HCT116 (cell line): Measurements from ENCODE around the gene GP2. TPM values are rescaled to one million over a fixed set of nuclear protein-coding genes. Genes with fewer than 3 reads are reported as not detected.

Experiments used
- ATAC-seq: fragments of 200-7000 bp; cut with Tn5 transposase; 2 replicates; pipeline ENCODE4 v1.9.1; 2020; ENCODE audit warnings: mild to moderate bottlenecking, moderate library complexity
- BruUV-seq: library from RNA; stranded (reverse); fragments of 400-500 nt; replicated peaks from 2 replicates; lab custom pipeline; 2021; lab: Mats Ljungman, UMichigan
- CTCF ChIA-PET: fragments of 300-600 bp; sonication (Branson Sonifier 250); formaldehyde crosslinking; loops from one replicate; lab custom pipeline; 2021; ENCODE audit warnings: antibody characterized with exemption; lab: Charles Lee
- POLR2A ChIA-PET: fragments of 300-600, 350-600 bp; sonication (Branson Sonifier 250); formaldehyde crosslinking; loops from one replicate; lab custom pipeline; 2021; ENCODE audit warnings: antibody characterized with exemption; lab: Charles Lee
- RAD21 ChIA-PET, 2 experiments: fragments of 300-600 bp; sonication (Branson Sonifier 250); formaldehyde crosslinking; loops; one replicate each; lab custom pipeline; 2023; ENCODE audit warnings: low total read pairs in 2 of 2; ENCODE audit not compliant: uncharacterized antibody in 2 of 2, unreplicated experiment in 2 of 2, low non-redundant PET in 1 of 2; lab: Charles Lee
- DNase-seq: peaks from one replicate; pipeline ENCODE4 v3.0.0-alpha.2; 2010; ENCODE audit warnings: low read depth, low spot score
- H2AFZ ChIP-seq: fragments of 200-600 bp; shearing (Covaris generic), sonication (generic); 2 replicates; pipeline ENCODE4 v1.6.1; 2017; ENCODE audit warnings: low read depth, mixed run types, mixed read lengths, antibody characterized with exemption, low read length; ENCODE audit not compliant: poor library complexity, severe bottlenecking
- H3K27ac ChIP-seq: 2 replicates; pipeline ENCODE4 v1.5.1; 2012; ENCODE audit warnings: low read depth, low read length
- H3K27me3 ChIP-seq: fragments of 200-600 bp; sonication (generic); 2 replicates; pipeline ENCODE4 v1.6.1; 2016; ENCODE audit warnings: mixed run types, low read length, mixed read lengths; ENCODE audit not compliant: insufficient read depth
- H3K36me3 ChIP-seq, 2 experiments: fragments of 200-500 bp in 1 of 2; fragments of 200-600 bp in 1 of 2; sonication (Bioruptor generic) in 1 of 2; sonication (generic) in 1 of 2; 2 replicates each; pipeline versions ENCODE4 v1.5.1 to v1.6.1; 2014 to 2016; ENCODE audit warnings: low read length in 2 of 2, inconsistent platforms in 1 of 2, mixed read lengths in 1 of 2, mixed run types in 1 of 2; ENCODE audit not compliant: insufficient read depth in 2 of 2, control insufficient read depth in 1 of 2
- H3K4me1 ChIP-seq, 2 experiments: fragments of 200-600 bp in 1 of 2; sonication (generic) in 1 of 2; 2 replicates each; pipeline versions ENCODE4 v1.5.1 to v1.6.1; 2012 to 2017; ENCODE audit warnings: low read length in 2 of 2, inconsistent platforms in 1 of 2, mild to moderate bottlenecking in 1 of 2, mixed read lengths in 1 of 2, mixed run types in 1 of 2, moderate library complexity in 1 of 2; ENCODE audit not compliant: insufficient read depth in 2 of 2, control insufficient read depth in 1 of 2
- H3K4me2 ChIP-seq: fragments of 200-600 bp; sonication (generic); 2 replicates; pipeline ENCODE4 v1.6.1; 2017; ENCODE audit warnings: mixed run types, low read length, mixed read lengths
- H3K4me3 ChIP-seq, 2 experiments: fragments of 200-600 bp in 1 of 2; sonication (generic) in 1 of 2; replicated peaks in 1 of 2; 2 replicates each; pipeline ENCODE4 v1.5.1; 2011 to 2016; ENCODE audit warnings: low read length in 2 of 2, control low read depth in 1 of 2, low read depth in 1 of 2, mild to moderate bottlenecking in 1 of 2, mixed read lengths in 1 of 2, mixed run types in 1 of 2
- H3K79me2 ChIP-seq: fragments of 200-600 bp; sonication (generic); 2 replicates; pipeline ENCODE4 v1.6.1; 2017; ENCODE audit warnings: mild to moderate bottlenecking, mixed run types, low read length, moderate library complexity, mixed read lengths; ENCODE audit not compliant: insufficient read depth
- H3K9ac ChIP-seq: fragments of 200-600 bp; sonication (generic); 2 replicates; pipeline ENCODE4 v1.6.1; 2016; ENCODE audit warnings: low read length, mixed read lengths
- H3K9me2 ChIP-seq: fragments of 200-600 bp; sonication (generic), shearing (Covaris generic); 2 replicates; pipeline ENCODE4 v1.6.1; 2017; ENCODE audit warnings: mixed run types, mild to moderate bottlenecking, moderate library complexity; ENCODE audit not compliant: insufficient read depth
- H3K9me3 ChIP-seq, 2 experiments: fragments of 200-500 bp in 1 of 2; fragments of 200-600 bp in 1 of 2; sonication (Bioruptor generic) in 1 of 2; sonication (generic) in 1 of 2; 2 replicates each; pipeline ENCODE4 v1.6.1; 2014 to 2017; ENCODE audit warnings: low read length in 2 of 2, mixed read lengths in 2 of 2, inconsistent platforms in 1 of 2, low read depth in 1 of 2, mild to moderate bottlenecking in 1 of 2, mixed run types in 1 of 2, moderate library complexity in 1 of 2; ENCODE audit not compliant: control insufficient read depth in 1 of 2, insufficient read depth in 1 of 2
- H4K20me1 ChIP-seq: fragments of 200-600 bp; sonication (generic), shearing (Covaris generic); 2 replicates; pipeline ENCODE4 v1.6.1; 2017; ENCODE audit warnings: mixed run types, mild to moderate bottlenecking, moderate library complexity; ENCODE audit not compliant: insufficient read depth
- CBX3 ChIP-seq: IDR thresholded peaks from 2 replicates; pipeline ENCODE4 v1.6.1; 2012; ENCODE audit warnings: low read depth
- CEBPB ChIP-seq: IDR thresholded peaks from 2 replicates; pipeline ENCODE4 v1.6.1; 2012; ENCODE audit warnings: low read depth
- EGR1 ChIP-seq: IDR thresholded peaks from 2 replicates; pipeline ENCODE4 v1.6.1; 2012; ENCODE audit warnings: low read depth
- ELF1 ChIP-seq: IDR thresholded peaks from 2 replicates; pipeline ENCODE4 v1.6.1; 2012; ENCODE audit warnings: low read depth, borderline replicate concordance
- EZH2 ChIP-seq: fragments of 200-600 bp; sonication (generic); IDR thresholded peaks from 2 replicates; pipeline ENCODE4 v1.6.1; 2017; ENCODE audit warnings: antibody characterized with exemption, mixed run types
- EZH2phosphoT487 ChIP-seq: fragments of 200-600 bp; IDR thresholded peaks from 2 replicates; pipeline ENCODE4 v1.6.1; 2018; ENCODE audit warnings: antibody characterized with exemption, borderline replicate concordance
- FOSL1 ChIP-seq: IDR thresholded peaks from 2 replicates; pipeline ENCODE4 v1.6.1; 2012; ENCODE audit warnings: low read depth
- MAX ChIP-seq: IDR thresholded peaks from 2 replicates; pipeline ENCODE4 v1.6.1; 2012
- POLR2A ChIP-seq: IDR thresholded peaks from 2 replicates; pipeline ENCODE4 v1.7.0; 2011; ENCODE audit warnings: borderline replicate concordance; ENCODE audit not compliant: insufficient read depth, insufficient read length; ENCODE audit errors: extremely low read depth
- POLR2AphosphoS5 ChIP-seq: IDR thresholded peaks from 2 replicates; pipeline ENCODE4 v1.6.1; 2011; ENCODE audit warnings: mild to moderate bottlenecking, low read depth, low read length, moderate library complexity
- RAD21 ChIP-seq: IDR thresholded peaks from 2 replicates; pipeline ENCODE4 v1.6.1; 2012; ENCODE audit warnings: low read depth, mild to moderate bottlenecking
- SP1 ChIP-seq: IDR thresholded peaks from 2 replicates; pipeline ENCODE4 v1.6.1; 2012; ENCODE audit warnings: low read depth
- SRF ChIP-seq: IDR thresholded peaks from 2 replicates; pipeline ENCODE4 v1.6.1; 2012; ENCODE audit warnings: low read depth
- TCF7L2 ChIP-seq: IDR thresholded peaks from 2 replicates; pipeline ENCODE4 v1.7.0; 2011; ENCODE audit warnings: borderline replicate concordance, inconsistent platforms; ENCODE audit not compliant: insufficient read depth, insufficient read length; ENCODE audit errors: extremely low read depth
- YY1 ChIP-seq: IDR thresholded peaks from 2 replicates; pipeline ENCODE4 v1.6.1; 2011; ENCODE audit warnings: low read length, low read depth, moderate library complexity, mild to moderate bottlenecking; ENCODE audit not compliant: insufficient replicate concordance; ENCODE audit errors: extremely low read depth
- ZFX ChIP-seq: fragments of 450-650 bp; IDR thresholded peaks from 2 replicates; pipeline ENCODE4 v1.6.1; 2017
- ZNF274 ChIP-seq: fragments of 200-500 bp; sonication (Bioruptor generic); IDR thresholded peaks from 2 replicates; pipeline ENCODE4 v1.6.1; 2014; ENCODE audit warnings: mild to moderate bottlenecking, low read depth, low read length, inconsistent platforms
- intact Hi-C: fragments of 100-400 bp; cut with micrococcal nuclease; formaldehyde crosslinking; loops from 2 replicates; pipeline ENCODE4 v1.10.0; 2022
- total RNA-seq: library from RNA; stranded (reverse); gene quantifications from one replicate; pipeline ENCODE4 v1.2.1, GENCODE V29; 2021; ENCODE audit not compliant: unreplicated experiment
- TF ChIP-seq, protein P1 (sequence below), 3 experiments: fragments of 200-600 bp in 1 of 3; sonication (generic) in 1 of 3; IDR thresholded peaks in 2 of 3; conservative IDR thresholded peaks in 1 of 3; 2 replicates each; pipeline ENCODE4 v1.5.1; 2012 to 2017; ENCODE audit warnings: low read depth in 2 of 3, low read length in 2 of 3, antibody characterized with exemption in 1 of 3, borderline replicate concordance in 1 of 3, control low read depth in 1 of 3, mild to moderate bottlenecking in 1 of 3, mixed read lengths in 1 of 3, mixed run types in 1 of 3, moderate library complexity in 1 of 3; ENCODE audit not compliant: insufficient read depth in 1 of 3
- TF ChIP-seq, protein P2 (sequence below): IDR thresholded peaks from 2 replicates; pipeline ENCODE4 v1.6.1; 2012; ENCODE audit warnings: low read depth
- TF ChIP-seq, protein P3 (sequence below): IDR thresholded peaks from 2 replicates; pipeline ENCODE4 v1.6.1; 2011; ENCODE audit warnings: mild to moderate bottlenecking, low read length, moderate library complexity; ENCODE audit not compliant: insufficient replicate concordance; ENCODE audit errors: extremely low read depth

The GP2 gene
- total RNA-seq, 1 experiment from 2014 or later: 8.7 TPM

DNA sequence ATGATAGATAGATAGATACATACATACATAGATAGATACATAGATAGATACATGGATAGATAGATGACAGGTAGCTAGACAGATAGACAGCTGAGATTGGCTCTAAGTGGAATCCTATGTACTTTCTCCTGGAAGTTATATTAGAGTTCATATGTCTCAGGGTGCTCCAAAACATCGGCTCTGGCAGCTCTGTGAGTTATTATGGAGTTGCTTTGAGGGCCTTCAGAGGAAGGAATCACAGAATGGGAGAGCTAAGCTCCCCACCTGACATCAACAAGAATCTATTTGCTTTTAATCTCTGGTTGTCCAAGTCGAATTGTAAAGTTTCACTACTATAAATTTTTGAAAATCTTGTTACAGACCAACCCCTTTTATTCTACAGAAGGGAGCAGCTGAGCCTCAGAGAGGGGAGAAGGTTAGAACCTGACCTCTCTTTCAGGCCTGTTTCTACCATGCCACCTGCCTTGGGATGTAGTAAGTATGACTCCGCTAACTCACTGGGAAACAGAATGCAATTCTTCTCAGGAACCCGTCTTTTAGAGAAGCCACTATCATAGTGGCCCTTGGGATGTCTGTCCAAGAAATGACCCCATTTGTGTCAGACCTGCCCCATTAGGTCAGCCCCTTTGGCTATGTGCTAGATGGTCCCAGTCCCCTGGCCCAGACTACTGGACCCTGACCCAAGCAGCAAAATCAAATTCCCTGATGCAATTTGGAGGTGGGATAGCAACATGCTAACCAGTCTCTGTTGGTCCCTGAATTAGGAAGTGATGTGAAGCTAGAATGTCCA, 18.3 kb downstream of the GP2 start:
- H3K79me2 ChIP-seq: no peaks in the 10 kb centered on the region
- POLR2A ChIA-PET: no interaction called here
- CTCF ChIA-PET: interaction anchor here (1.5 kb wide), 1 partner anchor 9 kb away, joined by 7 read pairs; no protein-coding TSS in a partner anchor
- no TSS peak for BruUV-seq
- H3K36me3 ChIP-seq: no peaks in the 10 kb centered on the region
- no peak overlapping the region for H3K4me3 ChIP-seq
- H3K4me2 ChIP-seq: no peak overlapping the region
- no peak overlapping the region for H3K27ac ChIP-seq
- TF ChIP-seq EGR1 (no peak), MAX (no peak), POLR2AphosphoS5 (no peak), POLR2A (no peak), YY1 (no peak), CBX3 (no peak), TCF7L2 (no peak), EZH2phosphoT487 (no peak), ZFX (no peak), EZH2 (no peak), ELF1 (no peak), CEBPB (no peak), ZNF274 (no peak), FOSL1 (no peak), RAD21 (no peak), SRF (no peak), SP1 (no peak)
- TF ChIP-seq, protein P1, sequence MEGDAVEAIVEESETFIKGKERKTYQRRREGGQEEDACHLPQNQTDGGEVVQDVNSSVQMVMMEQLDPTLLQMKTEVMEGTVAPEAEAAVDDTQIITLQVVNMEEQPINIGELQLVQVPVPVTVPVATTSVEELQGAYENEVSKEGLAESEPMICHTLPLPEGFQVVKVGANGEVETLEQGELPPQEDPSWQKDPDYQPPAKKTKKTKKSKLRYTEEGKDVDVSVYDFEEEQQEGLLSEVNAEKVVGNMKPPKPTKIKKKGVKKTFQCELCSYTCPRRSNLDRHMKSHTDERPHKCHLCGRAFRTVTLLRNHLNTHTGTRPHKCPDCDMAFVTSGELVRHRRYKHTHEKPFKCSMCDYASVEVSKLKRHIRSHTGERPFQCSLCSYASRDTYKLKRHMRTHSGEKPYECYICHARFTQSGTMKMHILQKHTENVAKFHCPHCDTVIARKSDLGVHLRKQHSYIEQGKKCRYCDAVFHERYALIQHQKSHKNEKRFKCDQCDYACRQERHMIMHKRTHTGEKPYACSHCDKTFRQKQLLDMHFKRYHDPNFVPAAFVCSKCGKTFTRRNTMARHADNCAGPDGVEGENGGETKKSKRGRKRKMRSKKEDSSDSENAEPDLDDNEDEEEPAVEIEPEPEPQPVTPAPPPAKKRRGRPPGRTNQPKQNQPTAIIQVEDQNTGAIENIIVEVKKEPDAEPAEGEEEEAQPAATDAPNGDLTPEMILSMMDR (IDR thresholded peaks at IDR 0.05 in 2 of 3, conservative IDR thresholded peaks at IDR 0.05 in 1 of 3; ENCODE audit: borderline replicate concordance in 1 of 3, insufficient read depth in 1 of 3, low read depth in 2 of 3, low read length in 2 of 3): no peak
- TF ChIP-seq, protein P2, sequence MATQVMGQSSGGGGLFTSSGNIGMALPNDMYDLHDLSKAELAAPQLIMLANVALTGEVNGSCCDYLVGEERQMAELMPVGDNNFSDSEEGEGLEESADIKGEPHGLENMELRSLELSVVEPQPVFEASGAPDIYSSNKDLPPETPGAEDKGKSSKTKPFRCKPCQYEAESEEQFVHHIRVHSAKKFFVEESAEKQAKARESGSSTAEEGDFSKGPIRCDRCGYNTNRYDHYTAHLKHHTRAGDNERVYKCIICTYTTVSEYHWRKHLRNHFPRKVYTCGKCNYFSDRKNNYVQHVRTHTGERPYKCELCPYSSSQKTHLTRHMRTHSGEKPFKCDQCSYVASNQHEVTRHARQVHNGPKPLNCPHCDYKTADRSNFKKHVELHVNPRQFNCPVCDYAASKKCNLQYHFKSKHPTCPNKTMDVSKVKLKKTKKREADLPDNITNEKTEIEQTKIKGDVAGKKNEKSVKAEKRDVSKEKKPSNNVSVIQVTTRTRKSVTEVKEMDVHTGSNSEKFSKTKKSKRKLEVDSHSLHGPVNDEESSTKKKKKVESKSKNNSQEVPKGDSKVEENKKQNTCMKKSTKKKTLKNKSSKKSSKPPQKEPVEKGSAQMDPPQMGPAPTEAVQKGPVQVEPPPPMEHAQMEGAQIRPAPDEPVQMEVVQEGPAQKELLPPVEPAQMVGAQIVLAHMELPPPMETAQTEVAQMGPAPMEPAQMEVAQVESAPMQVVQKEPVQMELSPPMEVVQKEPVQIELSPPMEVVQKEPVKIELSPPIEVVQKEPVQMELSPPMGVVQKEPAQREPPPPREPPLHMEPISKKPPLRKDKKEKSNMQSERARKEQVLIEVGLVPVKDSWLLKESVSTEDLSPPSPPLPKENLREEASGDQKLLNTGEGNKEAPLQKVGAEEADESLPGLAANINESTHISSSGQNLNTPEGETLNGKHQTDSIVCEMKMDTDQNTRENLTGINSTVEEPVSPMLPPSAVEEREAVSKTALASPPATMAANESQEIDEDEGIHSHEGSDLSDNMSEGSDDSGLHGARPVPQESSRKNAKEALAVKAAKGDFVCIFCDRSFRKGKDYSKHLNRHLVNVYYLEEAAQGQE: no peak
- TF ChIP-seq, protein P3, sequence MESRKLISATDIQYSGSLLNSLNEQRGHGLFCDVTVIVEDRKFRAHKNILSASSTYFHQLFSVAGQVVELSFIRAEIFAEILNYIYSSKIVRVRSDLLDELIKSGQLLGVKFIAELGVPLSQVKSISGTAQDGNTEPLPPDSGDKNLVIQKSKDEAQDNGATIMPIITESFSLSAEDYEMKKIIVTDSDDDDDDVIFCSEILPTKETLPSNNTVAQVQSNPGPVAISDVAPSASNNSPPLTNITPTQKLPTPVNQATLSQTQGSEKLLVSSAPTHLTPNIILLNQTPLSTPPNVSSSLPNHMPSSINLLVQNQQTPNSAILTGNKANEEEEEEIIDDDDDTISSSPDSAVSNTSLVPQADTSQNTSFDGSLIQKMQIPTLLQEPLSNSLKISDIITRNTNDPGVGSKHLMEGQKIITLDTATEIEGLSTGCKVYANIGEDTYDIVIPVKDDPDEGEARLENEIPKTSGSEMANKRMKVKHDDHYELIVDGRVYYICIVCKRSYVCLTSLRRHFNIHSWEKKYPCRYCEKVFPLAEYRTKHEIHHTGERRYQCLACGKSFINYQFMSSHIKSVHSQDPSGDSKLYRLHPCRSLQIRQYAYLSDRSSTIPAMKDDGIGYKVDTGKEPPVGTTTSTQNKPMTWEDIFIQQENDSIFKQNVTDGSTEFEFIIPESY: no peak
- no peaks in the 10 kb centered on the region for H3K9me2 ChIP-seq
- no peak overlapping the region for H2AFZ ChIP-seq
- H3K9ac ChIP-seq: no peak overlapping the region
- no peaks in the 10 kb centered on the region for H3K4me1 ChIP-seq
- H4K20me1 ChIP-seq: no peaks in the 10 kb centered on the region
- RAD21 ChIA-PET: no interaction called here
- H3K27me3 ChIP-seq: peaks cover 36% of the 10 kb centered on the region
- no peak for DNase-seq
- ATAC-seq: no peak
- no peaks in the 10 kb centered on the region for H3K9me3 ChIP-seq
- intact Hi-C loops: loop anchor here (10.0 kb wide), 1 partner anchor 704 kb away; no protein-coding TSS in a partner anchor
